Measurements from ENCODE around the gene FAM186B.

DNA sequence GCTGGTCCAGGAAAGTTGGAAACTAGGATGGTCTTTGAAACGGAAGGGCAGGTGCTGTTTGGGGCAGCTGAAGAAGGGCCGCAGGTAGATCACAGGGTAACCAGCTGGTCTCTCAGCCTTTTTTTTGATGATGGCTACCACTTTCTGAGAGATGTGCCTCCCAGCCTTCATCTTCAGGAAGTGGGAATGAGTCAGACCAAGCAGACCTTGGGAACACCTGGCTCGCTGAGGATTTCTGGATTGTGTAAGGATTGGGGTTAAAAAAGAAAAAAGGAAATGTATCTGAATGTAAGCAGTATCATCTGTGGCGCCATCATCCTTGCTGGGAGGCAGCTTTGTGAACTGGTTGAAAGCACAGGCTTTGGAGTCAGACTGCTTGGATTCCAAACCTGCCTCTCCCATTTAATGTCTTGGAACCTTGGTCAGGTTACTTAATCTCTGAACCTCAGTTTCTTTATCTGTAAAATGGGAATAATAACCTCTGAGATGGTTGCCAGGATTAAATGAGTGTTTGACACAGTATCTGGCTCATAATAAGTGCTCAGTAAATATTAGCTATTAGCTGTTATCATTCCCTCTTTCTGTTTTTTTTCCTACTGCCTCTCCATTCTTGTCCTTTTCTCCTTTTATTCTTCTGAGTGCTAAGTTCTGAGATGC, 19.6 kb upstream of the FAM186B start:
- TF ChIP-seq, protein P1, sequence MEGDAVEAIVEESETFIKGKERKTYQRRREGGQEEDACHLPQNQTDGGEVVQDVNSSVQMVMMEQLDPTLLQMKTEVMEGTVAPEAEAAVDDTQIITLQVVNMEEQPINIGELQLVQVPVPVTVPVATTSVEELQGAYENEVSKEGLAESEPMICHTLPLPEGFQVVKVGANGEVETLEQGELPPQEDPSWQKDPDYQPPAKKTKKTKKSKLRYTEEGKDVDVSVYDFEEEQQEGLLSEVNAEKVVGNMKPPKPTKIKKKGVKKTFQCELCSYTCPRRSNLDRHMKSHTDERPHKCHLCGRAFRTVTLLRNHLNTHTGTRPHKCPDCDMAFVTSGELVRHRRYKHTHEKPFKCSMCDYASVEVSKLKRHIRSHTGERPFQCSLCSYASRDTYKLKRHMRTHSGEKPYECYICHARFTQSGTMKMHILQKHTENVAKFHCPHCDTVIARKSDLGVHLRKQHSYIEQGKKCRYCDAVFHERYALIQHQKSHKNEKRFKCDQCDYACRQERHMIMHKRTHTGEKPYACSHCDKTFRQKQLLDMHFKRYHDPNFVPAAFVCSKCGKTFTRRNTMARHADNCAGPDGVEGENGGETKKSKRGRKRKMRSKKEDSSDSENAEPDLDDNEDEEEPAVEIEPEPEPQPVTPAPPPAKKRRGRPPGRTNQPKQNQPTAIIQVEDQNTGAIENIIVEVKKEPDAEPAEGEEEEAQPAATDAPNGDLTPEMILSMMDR (conservative IDR thresholded peaks at IDR 0.05 in 1 of 2, IDR thresholded peaks at IDR 0.05 in 1 of 2; ENCODE audit: low read depth in 1 of 2, low read length in 2 of 2): no peak
- TF ChIP-seq EZH2 (IDR thresholded peaks at IDR 0.05; ENCODE audit: low read length, missing control alignments): no peak

Measured in fibroblast of lung (primary cell).